HEK293 (cell line): Measurements from ENCODE around the gene SSTR5.

Experiments
- CTCF ChIA-PET: fragments of 350-600 bp; formaldehyde crosslinking; extraction: SDS; loops from one replicate; lab custom pipeline; 2021; ENCODE audit warnings: antibody characterized with exemption; lab: Yijun Ruan, JAX
- POLR2A ChIA-PET: fragments of 300-600 bp; formaldehyde crosslinking; extraction: SDS; loops from one replicate; lab custom pipeline; 2020; ENCODE audit warnings: antibody characterized with exemption, inconsistent platforms; lab: Yijun Ruan, JAX
- H3K27ac ChIP-seq: fragments of 200-500 bp; sonication (Bioruptor generic); 2 replicates; pipeline ENCODE4 v1.5.1; 2014; ENCODE audit warnings: low read depth, low read length, control low read depth, inconsistent platforms; ENCODE audit errors: extremely low read depth
- H3K36me3 ChIP-seq, 2 experiments: fragments of 200-500 bp in 1 of 2; sonication (Bioruptor generic) in 1 of 2; 1 replicate in 1 of 2; 2 replicates in 1 of 2; pipeline ENCODE4 v1.5.1; 2014 to 2017; ENCODE audit warnings: inconsistent platforms in 2 of 2, low read length in 2 of 2; ENCODE audit not compliant: control insufficient read depth in 2 of 2, insufficient read depth in 1 of 2
- H3K4me1 ChIP-seq: fragments of 200-500 bp; sonication (Bioruptor generic); 2 replicates; pipeline ENCODE4 v1.5.1; 2014; ENCODE audit warnings: mild to moderate bottlenecking, low read length, inconsistent platforms; ENCODE audit not compliant: control insufficient read depth, insufficient read depth
- H3K4me3 ChIP-seq: 2 replicates; pipeline ENCODE4 v1.5.1; 2011; ENCODE audit warnings: low read depth, mild to moderate bottlenecking, control low read depth, low read length, moderate library complexity
- H3K9me3 ChIP-seq: fragments of 200-500 bp; sonication (Bioruptor generic); 2 replicates; pipeline ENCODE4 v1.5.1; 2014; ENCODE audit warnings: low read depth, low read length, inconsistent platforms; ENCODE audit not compliant: control insufficient read depth, insufficient read depth
- ELK4 ChIP-seq: IDR thresholded peaks from 2 replicates; pipeline ENCODE4 v1.6.1; 2011; ENCODE audit warnings: mild to moderate bottlenecking, low read depth, low read length, borderline replicate concordance
- FEZF1 ChIP-seq: fragments of 450-650 bp; formaldehyde crosslinking; IDR thresholded peaks from 2 replicates; pipeline ENCODE4 v1.5.1; 2016; ENCODE audit warnings: missing biosample characterization, missing genetic modification characterization
- GLIS2 ChIP-seq: fragments of 450-650 bp; formaldehyde crosslinking; IDR thresholded peaks from 2 replicates; pipeline ENCODE4 v1.5.1; 2016; ENCODE audit warnings: missing biosample characterization, missing genetic modification characterization
- HOXA7 ChIP-seq: sonication (generic); formaldehyde crosslinking; IDR thresholded peaks from 2 replicates; pipeline ENCODE4 v1.8.1; 2022; ENCODE audit warnings: missing genetic modification reagents, borderline replicate concordance
- KLF10 ChIP-seq: fragments of 450-650 bp; IDR thresholded peaks from 2 replicates; pipeline ENCODE4 v1.5.1; 2018; ENCODE audit warnings: missing biosample characterization, mild to moderate bottlenecking, missing genetic modification characterization
- OVOL3 ChIP-seq: fragments of 450-650 bp; formaldehyde crosslinking; IDR thresholded peaks from 2 replicates; pipeline ENCODE4 v1.5.1; 2016; ENCODE audit warnings: missing biosample characterization, missing genetic modification characterization
- RBAK ChIP-seq: fragments of 450-650 bp; formaldehyde crosslinking; IDR thresholded peaks from 2 replicates; pipeline ENCODE4 v1.5.1; 2016; ENCODE audit warnings: missing biosample characterization, missing genetic modification characterization
- REPIN1 ChIP-seq: fragments of 450-650 bp; formaldehyde crosslinking; IDR thresholded peaks from 2 replicates; pipeline ENCODE4 v1.5.1; 2017; ENCODE audit warnings: missing biosample characterization, missing genetic modification characterization, low read depth
- SP2 ChIP-seq: fragments of 450-650 bp; formaldehyde crosslinking; IDR thresholded peaks from 2 replicates; pipeline ENCODE4 v1.5.1; 2016; ENCODE audit warnings: missing biosample characterization, missing genetic modification characterization
- TCF7L2 ChIP-seq: IDR thresholded peaks from 2 replicates; pipeline ENCODE4 v1.6.1; 2011; ENCODE audit warnings: low read depth, mild to moderate bottlenecking, inconsistent platforms, low read length, moderate library complexity, borderline replicate concordance
- WT1 ChIP-seq: fragments of 450-650 bp; formaldehyde crosslinking; IDR thresholded peaks from 2 replicates; pipeline ENCODE4 v1.5.1; 2016; ENCODE audit warnings: missing biosample characterization, missing genetic modification characterization
- ZBTB26 ChIP-seq: fragments of 450-650 bp; formaldehyde crosslinking; optimal IDR thresholded peaks from 2 replicates; pipeline ENCODE3; 2016; ENCODE audit warnings: missing biosample characterization, mild to moderate bottlenecking, missing genetic modification characterization
- ZBTB6 ChIP-seq: fragments of 450-650 bp; formaldehyde crosslinking; IDR thresholded peaks from 2 replicates; pipeline ENCODE4 v1.5.1; 2017; ENCODE audit warnings: missing biosample characterization, missing genetic modification characterization
- ZBTB8A ChIP-seq: fragments of 450-650 bp; formaldehyde crosslinking; IDR thresholded peaks from 2 replicates; pipeline ENCODE4 v1.5.1; 2016; ENCODE audit warnings: missing biosample characterization, missing genetic modification characterization
- ZFP3 ChIP-seq: fragments of 450-650 bp; formaldehyde crosslinking; IDR thresholded peaks from 2 replicates; pipeline ENCODE4 v1.5.1; 2016; ENCODE audit warnings: low read depth, missing biosample characterization, missing genetic modification characterization
- ZFP37 ChIP-seq: fragments of 450-650 bp; formaldehyde crosslinking; IDR thresholded peaks from 2 replicates; pipeline ENCODE4 v1.5.1; 2016; ENCODE audit warnings: missing biosample characterization, missing genetic modification characterization
- ZFP69B ChIP-seq: fragments of 450-650 bp; formaldehyde crosslinking; IDR thresholded peaks from 2 replicates; pipeline ENCODE4 v1.5.1; 2016; ENCODE audit warnings: missing biosample characterization, missing genetic modification characterization
- ZNF2 ChIP-seq: fragments of 450-650 bp; formaldehyde crosslinking; IDR thresholded peaks from 2 replicates; pipeline ENCODE4 v1.5.1; 2016; ENCODE audit warnings: missing biosample characterization, missing genetic modification characterization
- ZNF341 ChIP-seq: fragments of 450-650 bp; formaldehyde crosslinking; IDR thresholded peaks from 2 replicates; pipeline ENCODE4; 2016; ENCODE audit warnings: low read depth, missing biosample characterization, missing genetic modification characterization
- ZNF354C ChIP-seq: fragments of 450-650 bp; formaldehyde crosslinking; IDR thresholded peaks from 2 replicates; pipeline ENCODE4 v1.5.1; 2016; ENCODE audit warnings: missing biosample characterization, missing genetic modification characterization, low read depth, borderline replicate concordance
- ZNF416 ChIP-seq: fragments of 450-650 bp; formaldehyde crosslinking; IDR thresholded peaks from 2 replicates; pipeline ENCODE4 v1.5.1; 2016; ENCODE audit warnings: missing biosample characterization, missing genetic modification characterization
- ZNF426 ChIP-seq: fragments of 450-650 bp; formaldehyde crosslinking; IDR thresholded peaks from 2 replicates; pipeline ENCODE4 v1.5.1; 2017; ENCODE audit warnings: missing biosample characterization, missing genetic modification characterization, mild to moderate bottlenecking, inconsistent platforms, moderate library complexity
- ZNF521 ChIP-seq: fragments of 450-650 bp; formaldehyde crosslinking; IDR thresholded peaks from 2 replicates; pipeline ENCODE4 v1.5.1; 2017; ENCODE audit warnings: missing biosample characterization, mild to moderate bottlenecking, missing genetic modification characterization
- ZNF580 ChIP-seq: fragments of 450-650 bp; formaldehyde crosslinking; IDR thresholded peaks from 2 replicates; pipeline ENCODE4 v1.5.1; 2016; ENCODE audit warnings: missing biosample characterization, missing genetic modification characterization
- ZNF626 ChIP-seq: fragments of 450-650 bp; sonication (Bioruptor Pico); formaldehyde crosslinking; IDR thresholded peaks from 2 replicates; pipeline ENCODE4 v1.5.1; 2018; ENCODE audit warnings: missing biosample characterization, missing genetic modification characterization, inconsistent platforms
- ZNF660 ChIP-seq: fragments of 450-650 bp; IDR thresholded peaks from 2 replicates; pipeline ENCODE4 v1.5.1; 2018; ENCODE audit warnings: missing biosample characterization, mild to moderate bottlenecking, missing genetic modification characterization
- ZNF664 ChIP-seq: fragments of 450-650 bp; formaldehyde crosslinking; IDR thresholded peaks from 2 replicates; pipeline ENCODE4 v1.5.1; 2016; ENCODE audit warnings: missing biosample characterization, missing genetic modification characterization
- ZNF792 ChIP-seq: fragments of 450-650 bp; formaldehyde crosslinking; IDR thresholded peaks from 2 replicates; pipeline ENCODE4 v1.5.1; 2016; ENCODE audit warnings: missing biosample characterization, missing genetic modification characterization
- TF ChIP-seq, protein P1 (sequence below): fragments of 450-650 bp; formaldehyde crosslinking; IDR thresholded peaks from 2 replicates; pipeline ENCODE4 v1.5.1; 2016; ENCODE audit warnings: missing biosample characterization, missing genetic modification characterization

Gene SSTR5

GRCh38 chr16:1069154-1069553 is 3.4 kb upstream of the SSTR5 start:
- Histone ChIP-seq H3K9me3 (no peaks in the 10 kb centered on the region), H3K27ac (no peak overlapping the region)
- CTCF ChIA-PET, result interaction anchor here (1.5 to 3.5 kb wide), 2 partner anchors 12 to 34 kb away, joined by 3 to 28 read pairs; no protein-coding TSS in a partner anchor
- TF ChIP-seq ZNF792 (tag by site-specific recombination) (no peak), SP2 (tag by site-specific recombination) (peak; percentile 72), KLF10 (tag by site-specific recombination) (peak; percentile 93), ZNF354C (tag by site-specific recombination) (no peak), ZNF416 (tag by site-specific recombination) (no peak), ZNF426 (tag by site-specific recombination) (no peak), ZFP69B (0 out of 2 replicates have a peak, but pooled peaks have one; percentile 16), HOXA7 (CRISPR knock-in tag) (no peak), REPIN1 (tag by site-specific recombination) (no peak), ZNF580 (tag by site-specific recombination) (no peak), ZBTB26 (tag by site-specific recombination) (no peak), ZNF521 (tag by site-specific recombination) (no peak)
- TF ChIP-seq, all 188 proteins: peak for 3
- Histone ChIP-seq H3K4me3 (no peak overlapping the region), H3K4me1 (no peaks in the 10 kb centered on the region; the same call in 1 of the 2 replicates), H3K36me3 (no peaks in the 10 kb centered on the region)
- POLR2A ChIA-PET, result no interaction called here

DNA sequence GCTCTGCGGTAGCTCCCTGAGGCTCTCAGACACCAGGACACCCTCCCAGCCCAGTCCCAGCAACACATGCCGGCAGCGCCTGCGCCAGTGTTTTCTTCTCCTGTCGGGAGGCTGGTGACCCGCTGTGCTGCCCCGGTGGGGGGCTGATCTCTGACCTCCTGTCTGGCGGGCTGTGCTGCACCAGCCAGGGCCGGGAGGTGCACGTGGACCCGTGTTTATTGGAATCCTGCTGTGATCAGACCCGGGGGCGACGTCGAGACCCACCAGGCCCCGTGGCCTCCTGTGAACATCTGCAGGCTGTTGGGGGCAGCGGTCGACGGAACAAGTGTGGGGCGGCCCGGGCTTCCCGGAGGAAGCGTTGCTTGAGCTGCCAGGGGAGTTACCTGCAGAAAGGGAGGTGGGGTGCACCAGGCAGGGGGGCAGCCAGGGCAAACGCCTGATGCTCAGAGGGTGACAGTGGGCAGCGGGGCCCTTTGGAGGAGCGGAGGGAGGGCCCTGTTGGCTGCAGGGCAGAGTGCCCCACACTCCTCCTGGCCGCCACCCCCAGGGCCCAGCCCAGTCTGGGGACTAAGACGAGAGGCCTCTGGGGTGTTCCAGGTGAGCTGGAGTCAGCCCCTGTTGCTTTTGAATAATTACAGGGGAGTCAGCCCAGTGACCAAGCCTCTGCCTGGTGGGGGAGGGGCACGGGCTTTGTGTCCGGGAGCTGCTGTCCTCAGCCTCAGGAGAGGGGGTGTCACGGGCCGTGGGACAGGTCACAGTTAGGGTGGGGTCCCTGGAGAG is 2.3 kb upstream of the SSTR5 start:
- POLR2A ChIA-PET, result interaction anchor here (0.5 kb wide), 1 partner anchor 40 kb away, joined by 6 read pairs; no protein-coding TSS in a partner anchor
- Histone ChIP-seq H3K4me1 (no peaks in the 10 kb centered on the region; the same call in 1 of the 2 replicates), H3K4me3 (no peak overlapping the region), H3K27ac (no peak overlapping the region), H3K36me3 (no peaks in the 10 kb centered on the region), H3K9me3 (no peaks in the 10 kb centered on the region)
- CTCF ChIA-PET, result interaction anchor here (3.5 kb wide), 1 partner anchor 13 kb away, joined by 28 read pairs; no protein-coding TSS in a partner anchor
- TF ChIP-seq RBAK (tag by site-specific recombination) (no peak), OVOL3 (no peak), ZNF660 (tag by site-specific recombination) (no peak), ZBTB6 (tag by site-specific recombination) (no peak), ZFP3 (tag by site-specific recombination) (no peak), ZBTB8A (tag by site-specific recombination) (peak; percentile 35; the same call in 1 of the 2 replicates), ZNF626 (no peak), ZNF580 (tag by site-specific recombination) (no peak), WT1 (tag by site-specific recombination) (0 out of 2 replicates have a peak, but pooled peaks have one; percentile 22), ZFP37 (tag by site-specific recombination) (no peak), GLIS2 (tag by site-specific recombination) (peak; percentile 75), ZNF2 (no peak), ZNF664 (no peak), TCF7L2 (no peak), ELK4 (no peak), FEZF1 (tag by site-specific recombination) (no peak), ZNF341 (tag by site-specific recombination) (peak; percentile 76)
- TF ChIP-seq, protein P1, sequence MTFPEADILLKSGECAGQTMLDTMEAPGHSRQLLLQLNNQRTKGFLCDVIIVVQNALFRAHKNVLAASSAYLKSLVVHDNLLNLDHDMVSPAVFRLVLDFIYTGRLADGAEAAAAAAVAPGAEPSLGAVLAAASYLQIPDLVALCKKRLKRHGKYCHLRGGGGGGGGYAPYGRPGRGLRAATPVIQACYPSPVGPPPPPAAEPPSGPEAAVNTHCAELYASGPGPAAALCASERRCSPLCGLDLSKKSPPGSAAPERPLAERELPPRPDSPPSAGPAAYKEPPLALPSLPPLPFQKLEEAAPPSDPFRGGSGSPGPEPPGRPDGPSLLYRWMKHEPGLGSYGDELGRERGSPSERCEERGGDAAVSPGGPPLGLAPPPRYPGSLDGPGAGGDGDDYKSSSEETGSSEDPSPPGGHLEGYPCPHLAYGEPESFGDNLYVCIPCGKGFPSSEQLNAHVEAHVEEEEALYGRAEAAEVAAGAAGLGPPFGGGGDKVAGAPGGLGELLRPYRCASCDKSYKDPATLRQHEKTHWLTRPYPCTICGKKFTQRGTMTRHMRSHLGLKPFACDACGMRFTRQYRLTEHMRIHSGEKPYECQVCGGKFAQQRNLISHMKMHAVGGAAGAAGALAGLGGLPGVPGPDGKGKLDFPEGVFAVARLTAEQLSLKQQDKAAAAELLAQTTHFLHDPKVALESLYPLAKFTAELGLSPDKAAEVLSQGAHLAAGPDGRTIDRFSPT (tag by site-specific recombination), result peak; percentile 53
